OCI-LY3 (cell line): ENCODE data around the gene CST3.

Source experiments
- EZH2phosphoT487 ChIP-seq: fragments of 200-600 bp; shearing (Covaris generic); IDR thresholded peaks from 2 replicates; pipeline ENCODE4 v1.6.1; 2018; ENCODE audit warnings: antibody characterized with exemption, mixed run types, low read depth
- TF ChIP-seq, protein P1 (sequence below): fragments of 200-600, 300-600 bp; sonication (generic); IDR thresholded peaks from 2 replicates; pipeline ENCODE4 v1.5.1; 2014; ENCODE audit warnings: antibody characterized with exemption, low read length, low read depth

DNA sequence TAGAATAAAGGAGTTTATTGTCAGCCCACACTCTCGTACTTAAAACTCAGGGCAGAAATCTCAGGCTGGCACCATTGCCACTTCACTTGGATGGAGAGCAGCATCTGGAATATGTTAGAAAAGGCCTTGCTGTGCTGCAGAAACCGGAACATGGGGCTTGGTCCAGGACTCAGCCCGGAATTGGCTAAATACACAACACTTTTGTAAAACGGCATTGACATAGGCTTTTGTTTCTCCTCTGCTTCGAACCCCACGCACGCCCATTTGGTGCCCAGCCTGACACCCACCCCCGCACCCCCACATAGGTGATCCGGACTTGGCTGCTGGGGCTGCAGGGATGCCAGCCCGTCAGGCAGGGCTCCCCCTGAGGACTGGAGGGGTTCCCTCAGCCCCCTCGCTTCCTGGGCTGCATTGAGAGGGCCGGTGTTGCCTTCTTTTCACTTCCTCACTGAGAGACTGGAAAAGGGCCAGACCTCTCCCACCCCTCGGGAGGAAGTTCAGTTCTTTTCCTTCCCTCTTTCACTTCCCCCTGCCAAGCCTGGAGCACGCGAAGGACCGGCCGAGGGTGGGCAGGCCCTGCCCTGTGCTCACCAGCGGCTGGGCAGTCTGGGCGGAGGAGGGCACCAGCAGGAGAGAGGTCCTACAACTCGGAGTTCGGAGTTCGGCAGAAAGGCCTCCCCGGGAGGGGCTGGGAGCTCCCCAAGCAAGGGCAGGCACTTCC is 17.9 kb upstream of the CST3 start:
- TF ChIP-seq, protein P1, sequence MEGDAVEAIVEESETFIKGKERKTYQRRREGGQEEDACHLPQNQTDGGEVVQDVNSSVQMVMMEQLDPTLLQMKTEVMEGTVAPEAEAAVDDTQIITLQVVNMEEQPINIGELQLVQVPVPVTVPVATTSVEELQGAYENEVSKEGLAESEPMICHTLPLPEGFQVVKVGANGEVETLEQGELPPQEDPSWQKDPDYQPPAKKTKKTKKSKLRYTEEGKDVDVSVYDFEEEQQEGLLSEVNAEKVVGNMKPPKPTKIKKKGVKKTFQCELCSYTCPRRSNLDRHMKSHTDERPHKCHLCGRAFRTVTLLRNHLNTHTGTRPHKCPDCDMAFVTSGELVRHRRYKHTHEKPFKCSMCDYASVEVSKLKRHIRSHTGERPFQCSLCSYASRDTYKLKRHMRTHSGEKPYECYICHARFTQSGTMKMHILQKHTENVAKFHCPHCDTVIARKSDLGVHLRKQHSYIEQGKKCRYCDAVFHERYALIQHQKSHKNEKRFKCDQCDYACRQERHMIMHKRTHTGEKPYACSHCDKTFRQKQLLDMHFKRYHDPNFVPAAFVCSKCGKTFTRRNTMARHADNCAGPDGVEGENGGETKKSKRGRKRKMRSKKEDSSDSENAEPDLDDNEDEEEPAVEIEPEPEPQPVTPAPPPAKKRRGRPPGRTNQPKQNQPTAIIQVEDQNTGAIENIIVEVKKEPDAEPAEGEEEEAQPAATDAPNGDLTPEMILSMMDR, result no peak
- no peak for TF ChIP-seq EZH2phosphoT487
